Ishikawa (cell line): ENCODE results near the gene TMEM62.

Experiments used
- CREB1 ChIP-seq: IDR thresholded peaks from 2 replicates; pipeline ENCODE4 v1.6.1; 2012; ENCODE audit warnings: low read depth
- EP300 ChIP-seq: IDR thresholded peaks from 2 replicates; pipeline ENCODE4 v1.6.1; 2012; ENCODE audit warnings: borderline replicate concordance
- RAD21 ChIP-seq: IDR thresholded peaks from 2 replicates; pipeline ENCODE4 v1.6.1; 2012; ENCODE audit warnings: low read depth
- REST ChIP-seq: IDR thresholded peaks from 2 replicates; pipeline ENCODE4 v1.6.1; 2012; ENCODE audit warnings: low read depth, mild to moderate bottlenecking
- TAF1 ChIP-seq: IDR thresholded peaks from 2 replicates; pipeline ENCODE4 v1.6.1; 2012; ENCODE audit warnings: low read depth, mild to moderate bottlenecking
- TCF12 ChIP-seq: IDR thresholded peaks from 2 replicates; pipeline ENCODE4 v1.6.1; 2012; ENCODE audit warnings: low read depth
- YY1 ChIP-seq: IDR thresholded peaks from 2 replicates; pipeline ENCODE4 v1.6.1; 2012; ENCODE audit warnings: low read depth

- TF ChIP-seq CREB1 (no peak), RAD21 (no peak), YY1 (no peak), REST (no peak), TAF1 (no peak), TCF12 (no peak), EP300 (no peak)
These were observed 38.9 kb upstream of the TMEM62 start for GRCh38 chr15:43094416-43095030.
